AG08395 (cell line): ENCODE data around the gene RCOR1.
"Not testable (repeated sequence)": the region's sequence is repeated elsewhere in the genome, so short reads cannot be mapped to it uniquely, and the experiment has no call there.

Source experiments
- DNase-seq: peaks from one replicate; pipeline ENCODE4 v3.0.0; 2012; ENCODE audit warnings: mixed read lengths, low spot score

The RCOR1 gene

DNA sequence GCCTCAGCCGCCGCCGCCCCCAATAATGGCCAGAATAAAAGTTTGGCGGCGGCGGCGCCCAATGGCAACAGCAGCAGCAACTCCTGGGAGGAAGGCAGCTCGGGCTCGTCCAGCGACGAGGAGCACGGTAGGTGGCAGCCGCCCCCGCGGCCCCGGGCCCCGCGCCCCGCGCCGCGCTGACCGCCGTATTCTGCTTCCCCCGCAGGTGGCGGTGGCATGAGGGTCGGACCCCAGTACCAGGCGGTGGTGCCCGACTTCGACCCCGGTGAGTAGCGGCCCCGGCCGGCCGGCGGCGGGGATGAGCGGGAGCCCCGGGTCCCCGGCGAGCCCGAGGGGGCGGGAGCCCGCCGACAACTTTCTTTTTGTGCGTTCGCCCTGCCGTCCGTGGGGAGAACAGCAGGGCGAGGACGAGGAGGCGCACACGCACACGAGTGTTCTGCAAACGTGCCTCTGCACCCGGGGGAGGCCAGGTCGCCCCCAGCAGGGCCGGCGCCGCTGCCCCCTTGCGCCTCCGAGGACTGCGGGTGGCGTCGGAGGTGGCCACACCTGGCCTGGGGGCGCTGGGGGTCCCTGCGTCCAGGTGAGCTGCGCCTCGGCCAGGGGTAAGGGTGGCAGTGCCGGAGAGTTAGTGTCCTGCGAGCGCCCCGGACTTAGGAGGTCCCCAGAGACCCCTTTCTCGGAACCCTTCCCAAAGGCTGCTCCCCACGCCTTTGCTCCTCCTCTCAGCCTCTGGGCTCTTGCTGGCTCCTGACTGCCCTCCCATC lies 794 bp downstream of the RCOR1 start:
- DNase-seq: peak; percentile 61

DNA sequence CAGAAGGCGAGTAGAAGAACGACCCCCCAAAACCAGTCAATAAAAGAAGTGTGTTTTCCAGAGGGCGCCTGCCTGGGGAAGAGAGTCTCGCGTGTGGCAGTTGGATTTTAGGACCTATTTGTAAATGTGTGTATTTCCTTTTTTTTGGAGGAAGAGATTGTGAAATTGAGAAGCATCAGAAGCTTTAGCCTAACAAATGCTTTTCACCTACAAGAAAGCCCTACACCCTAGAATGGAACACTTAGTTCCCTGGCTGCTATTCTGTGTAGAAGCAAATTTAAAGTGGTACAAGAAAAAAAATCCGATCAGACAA lies 1.3 kb downstream of the RCOR1 start:
- no peak for DNase-seq

DNA sequence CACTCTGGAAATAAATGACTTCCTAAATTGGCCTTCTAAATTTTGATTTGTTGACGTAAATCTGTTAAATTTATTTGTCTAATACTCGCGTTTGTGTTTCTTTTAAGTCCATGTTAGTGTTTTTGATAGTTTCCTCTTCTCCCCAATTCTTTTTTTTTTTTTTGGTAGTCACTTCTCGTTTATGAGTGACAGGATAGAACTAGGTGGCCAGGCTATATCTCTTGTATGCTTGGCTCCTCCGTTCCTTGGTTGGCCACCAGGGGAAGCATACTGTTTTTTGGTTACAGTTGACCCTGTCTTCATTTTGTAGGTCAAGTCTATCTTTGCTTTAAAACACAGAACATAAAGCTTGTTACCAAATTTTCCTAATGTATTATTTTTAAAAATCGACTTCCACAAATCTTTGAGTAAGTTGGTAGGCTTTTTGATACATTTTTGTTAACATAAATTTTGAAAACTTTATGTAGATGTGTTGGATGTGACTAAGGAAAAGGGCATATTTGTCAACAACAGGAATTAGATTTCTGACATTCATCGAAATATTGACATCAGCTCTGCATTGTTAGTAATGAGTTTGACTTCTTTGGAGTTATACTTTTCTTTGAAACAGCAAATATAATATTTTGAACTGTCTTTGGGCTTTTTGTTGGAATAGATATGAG lies 2.2 kb downstream of the RCOR1 start:
- peak; percentile 75 for DNase-seq

DNA sequence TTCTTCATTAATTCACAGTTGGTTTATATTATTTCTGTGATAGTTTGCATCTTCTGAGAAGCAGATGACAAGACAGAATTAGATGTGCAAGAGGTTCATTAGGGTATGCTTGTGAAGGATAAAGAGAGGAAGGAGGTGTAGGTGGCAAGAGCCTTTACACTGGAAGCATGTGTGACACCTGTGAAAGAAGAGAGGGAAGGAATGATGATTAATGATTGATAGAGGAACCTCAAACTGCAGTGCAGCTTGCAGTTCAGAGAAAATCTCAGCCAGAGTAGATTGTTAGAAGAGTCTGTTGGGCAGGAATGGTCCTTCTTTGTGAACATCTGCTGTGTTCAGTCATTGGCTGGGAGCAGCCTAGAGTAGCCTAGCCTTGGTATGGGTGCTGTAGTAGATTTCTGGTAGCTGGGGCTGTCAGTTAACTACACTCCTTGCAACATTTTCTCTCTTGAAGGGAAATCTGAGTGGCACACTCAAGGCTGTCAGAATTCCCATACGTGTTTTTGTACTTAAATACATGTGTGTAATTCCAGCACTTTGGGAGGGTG lies 9.0 kb downstream of the RCOR1 start:
- DNase-seq: no peak

DNA sequence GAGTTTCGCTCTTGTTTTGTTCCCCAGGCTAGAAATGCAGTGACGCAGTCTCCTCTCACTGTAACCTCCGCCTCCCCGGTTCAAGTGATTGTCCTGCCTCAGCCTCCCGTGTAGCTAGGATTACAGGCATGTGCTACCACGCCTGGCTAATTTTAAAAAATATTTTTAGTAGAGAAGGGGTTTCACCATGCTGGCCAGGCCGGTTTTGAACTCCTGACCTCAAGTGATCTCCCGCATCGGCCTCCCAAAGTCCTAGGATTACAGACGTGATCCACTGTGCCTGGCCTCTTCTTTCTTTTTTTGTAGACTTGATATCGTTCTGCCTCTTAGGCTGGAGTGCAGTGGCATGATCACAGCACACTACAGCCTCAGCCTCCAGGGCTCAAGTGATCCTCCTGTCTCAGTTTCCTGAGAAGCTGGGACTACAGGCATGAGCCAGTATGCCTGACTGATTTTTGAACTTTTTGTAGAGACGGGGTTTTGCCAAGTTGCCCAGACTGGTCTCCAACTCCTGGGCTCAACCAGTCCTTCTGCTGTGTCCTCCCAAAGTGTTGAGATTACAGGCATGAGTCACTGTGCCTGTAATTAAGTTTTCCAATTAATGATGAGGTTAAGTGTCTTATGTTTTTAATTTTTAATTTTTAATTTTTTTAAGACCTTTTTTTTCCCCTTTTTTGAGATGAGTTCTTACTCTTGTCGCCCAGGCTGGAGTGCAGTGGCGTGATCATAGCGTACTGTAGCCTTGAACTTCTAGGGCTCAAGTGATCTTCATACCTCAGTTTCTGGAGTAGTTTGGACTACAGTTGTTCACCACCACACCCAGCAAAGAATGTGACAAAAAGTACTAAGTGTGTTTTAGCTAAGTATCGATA lies 10.2 kb downstream of the RCOR1 start:
- no peak for DNase-seq

DNA sequence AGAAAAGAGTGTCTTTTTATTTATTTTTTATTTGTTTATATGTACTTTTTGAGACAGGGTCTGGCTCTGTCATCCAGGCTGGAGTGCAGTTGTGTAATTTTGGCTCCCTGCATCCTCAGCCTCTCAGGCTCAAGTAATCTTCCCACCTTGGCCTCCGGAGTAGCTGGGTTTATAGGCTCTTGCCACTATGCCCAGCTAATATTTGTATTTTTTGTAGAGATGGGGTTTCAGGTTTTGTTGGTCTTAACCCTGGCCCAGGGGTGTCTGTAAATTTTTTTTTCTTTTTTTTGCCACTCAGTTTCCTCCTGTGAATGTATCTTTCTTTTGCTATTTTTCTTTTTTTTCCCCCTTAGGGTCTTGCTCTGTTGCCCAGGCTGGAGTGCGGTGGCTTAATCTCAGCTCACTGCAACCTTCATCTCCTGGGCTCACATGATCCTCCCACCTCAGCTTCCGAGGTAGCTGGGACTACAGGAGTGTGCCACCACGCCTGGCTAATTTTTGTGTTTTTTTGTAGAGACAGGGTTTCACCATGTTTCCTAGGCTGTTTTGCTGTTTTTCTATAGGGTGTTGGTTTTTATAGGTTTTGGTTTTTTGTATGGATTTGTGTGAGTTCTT lies 11.0 kb downstream of the RCOR1 start:
- DNase-seq: no peak

DNA sequence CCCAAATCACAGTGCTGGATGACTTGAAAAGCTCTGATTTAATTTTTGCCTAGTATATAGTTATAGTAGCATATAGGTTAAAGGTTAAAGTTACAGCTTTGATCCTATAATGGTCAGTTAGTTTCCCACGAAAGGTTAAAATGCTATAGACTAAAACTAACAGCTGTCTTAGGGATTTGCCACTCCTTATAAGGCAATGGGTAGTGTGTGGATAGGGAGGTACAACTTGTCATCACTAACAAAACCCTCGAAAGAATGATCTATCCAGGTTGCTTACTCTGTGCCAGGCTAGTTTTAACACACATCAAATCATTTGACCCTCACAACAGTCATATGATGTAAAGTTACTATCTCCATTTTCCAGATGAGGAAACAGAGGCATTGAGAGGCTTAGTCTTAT lies 11.7 kb downstream of the RCOR1 start:
- no peak for DNase-seq

DNA sequence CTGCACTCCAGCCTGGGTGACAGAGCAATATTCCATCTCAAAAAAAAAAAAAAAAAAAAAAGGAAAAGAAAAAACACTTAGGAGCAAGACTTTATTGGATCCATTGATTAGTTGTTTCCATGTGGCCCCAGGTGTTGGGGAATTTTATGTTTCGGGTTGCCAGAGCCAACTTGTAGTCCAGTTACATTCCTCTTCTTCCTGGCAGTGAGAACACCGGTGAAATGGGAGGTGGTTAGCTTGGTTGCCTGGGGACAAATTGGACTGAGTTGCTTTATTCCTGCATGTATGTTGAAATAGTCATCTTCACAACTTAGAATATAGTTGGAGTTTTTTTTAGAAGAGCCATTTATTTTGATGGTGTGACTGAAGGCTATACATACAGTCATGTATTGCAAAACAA lies 12.6 kb downstream of the RCOR1 start:
- DNase-seq: peak; percentile 27

DNA sequence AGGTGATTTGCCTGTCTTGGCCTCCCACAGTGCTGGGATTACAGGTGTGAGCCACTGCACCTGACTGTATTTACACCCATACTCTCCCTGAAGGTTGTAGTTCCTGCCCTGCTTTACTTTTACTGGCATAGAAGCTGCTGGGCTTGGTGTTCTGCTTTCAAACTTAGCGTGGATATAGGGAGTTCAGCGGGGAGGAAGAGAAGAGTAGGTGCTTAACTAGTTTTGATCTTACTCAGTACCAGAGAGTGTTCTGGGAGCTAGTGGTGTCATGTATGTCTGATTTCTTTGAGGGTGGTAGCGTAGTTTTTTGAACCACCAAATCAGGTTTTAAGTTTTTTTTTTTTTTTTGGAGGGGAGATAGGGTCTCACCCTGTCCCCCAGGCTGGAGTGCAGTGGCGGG lies 13.8 kb downstream of the RCOR1 start:
- no peak for DNase-seq

DNA sequence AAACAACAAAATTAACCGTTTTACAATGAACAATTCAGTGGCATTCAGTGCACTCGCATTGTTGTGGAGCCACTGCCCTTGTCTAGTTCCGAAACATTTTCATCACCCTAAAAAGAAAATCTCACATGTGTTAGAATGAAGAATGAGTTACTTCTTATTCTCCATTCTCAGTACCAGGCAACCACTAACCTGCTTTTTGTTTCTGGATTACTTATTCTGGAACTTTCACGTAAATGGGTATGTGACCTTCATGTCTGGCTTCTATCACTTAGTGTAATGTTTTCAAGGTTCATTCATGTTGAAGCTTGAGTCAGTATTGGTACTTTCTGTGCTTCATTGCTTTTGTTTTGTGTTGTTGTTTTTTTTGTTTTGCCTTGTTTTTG lies 15.6 kb downstream of the RCOR1 start:
- DNase-seq: no peak

DNA sequence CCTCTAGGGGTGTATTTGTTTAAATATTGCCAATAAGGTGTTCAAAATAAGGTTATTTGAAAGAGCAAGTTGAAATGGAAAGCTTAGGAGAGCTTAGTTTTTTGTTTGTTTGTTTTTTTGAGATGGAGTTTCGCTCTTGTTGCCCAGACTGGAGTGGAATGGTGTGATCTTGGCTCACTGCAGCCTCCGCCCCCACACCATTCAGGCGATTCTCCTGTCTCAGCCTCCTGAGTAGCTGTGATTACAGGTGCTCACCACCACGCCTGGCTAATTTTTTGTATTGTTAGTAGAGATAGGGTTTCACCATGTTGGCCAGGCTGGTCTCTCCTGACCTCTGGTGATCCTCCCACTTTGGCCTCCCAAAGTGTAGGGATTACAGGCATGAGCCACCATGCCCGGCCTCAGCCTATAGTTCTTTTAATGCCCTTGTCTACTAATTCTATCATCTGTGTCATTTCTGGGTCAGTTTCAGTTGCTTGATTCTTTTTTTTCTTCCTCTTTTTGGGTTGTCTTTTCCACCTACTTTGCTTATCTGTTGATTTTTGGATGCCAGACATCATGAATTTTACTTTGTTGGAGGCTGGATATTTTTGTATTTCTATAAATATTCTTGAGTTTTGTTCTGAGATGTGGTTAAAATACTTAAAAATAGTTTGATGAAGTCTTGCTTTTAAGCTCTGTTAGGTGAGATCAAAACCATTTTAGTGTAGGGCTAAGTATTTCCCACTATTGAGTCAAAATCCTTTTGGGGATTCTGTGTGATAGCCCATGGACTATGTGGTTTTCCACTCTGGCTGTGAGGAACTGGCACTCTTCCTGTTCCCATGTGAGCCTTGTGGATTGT lies 18.7 kb downstream of the RCOR1 start:
- no peak for DNase-seq

DNA sequence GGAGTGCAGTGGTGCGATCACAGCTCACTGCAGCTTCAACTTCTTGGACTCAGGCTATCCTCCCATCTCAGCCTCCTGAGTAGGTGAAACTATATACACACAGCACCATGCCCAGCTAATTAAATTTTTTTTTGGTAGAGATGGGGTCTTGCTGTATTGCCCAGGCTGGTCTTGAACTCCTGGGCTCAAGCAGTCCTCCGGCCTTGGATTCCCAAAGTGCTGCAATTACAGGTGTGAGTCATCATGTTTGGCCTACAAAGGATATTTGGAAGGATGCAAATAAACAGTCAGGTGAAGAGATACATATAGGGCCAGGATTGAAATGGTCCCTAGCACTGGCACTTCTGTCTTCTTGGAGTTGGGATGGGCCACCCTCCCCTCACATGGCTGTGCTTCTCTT lies 23.9 kb downstream of the RCOR1 start:
- DNase-seq: no peak

DNA sequence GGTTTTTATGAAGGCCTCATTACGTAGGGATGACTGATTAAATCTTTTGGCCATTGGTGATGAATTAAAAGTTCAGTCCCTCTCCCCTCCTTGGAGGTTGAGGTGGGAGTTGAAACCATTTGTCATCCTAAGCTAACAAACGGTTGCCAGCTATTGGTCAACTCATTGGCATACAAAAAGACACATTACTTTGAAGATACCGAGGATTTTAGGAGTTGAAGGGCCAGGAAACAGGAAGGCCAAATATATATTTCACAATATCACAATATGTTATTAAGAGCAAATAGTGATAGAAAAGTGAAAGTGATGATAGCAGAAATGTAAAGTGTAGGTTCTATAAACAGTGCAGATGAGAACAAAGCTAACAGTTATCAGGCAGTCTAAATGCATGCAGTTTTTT lies 24.4 kb downstream of the RCOR1 start:
- DNase-seq: no peak

DNA sequence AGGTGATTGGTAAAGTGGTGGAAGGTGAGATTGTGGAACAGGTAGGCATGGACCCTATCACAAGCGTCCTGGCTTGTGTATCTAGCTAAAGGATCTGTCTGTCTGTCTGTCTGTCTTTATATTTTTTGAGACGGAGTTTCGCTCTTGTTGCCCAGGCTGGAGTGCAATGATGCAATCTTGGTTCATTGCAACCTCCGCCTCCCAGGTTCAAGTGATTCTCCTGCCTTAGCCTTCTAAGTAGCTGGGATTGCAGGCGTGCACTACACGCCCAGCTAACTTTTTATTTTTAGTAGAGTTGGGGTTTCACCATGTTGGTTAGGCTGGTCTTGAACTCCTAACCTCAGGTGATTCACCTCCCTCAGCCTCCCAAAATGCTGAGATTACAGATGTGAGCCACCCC lies 26.6 kb downstream of the RCOR1 start:
- not testable (repeated sequence) for DNase-seq

DNA sequence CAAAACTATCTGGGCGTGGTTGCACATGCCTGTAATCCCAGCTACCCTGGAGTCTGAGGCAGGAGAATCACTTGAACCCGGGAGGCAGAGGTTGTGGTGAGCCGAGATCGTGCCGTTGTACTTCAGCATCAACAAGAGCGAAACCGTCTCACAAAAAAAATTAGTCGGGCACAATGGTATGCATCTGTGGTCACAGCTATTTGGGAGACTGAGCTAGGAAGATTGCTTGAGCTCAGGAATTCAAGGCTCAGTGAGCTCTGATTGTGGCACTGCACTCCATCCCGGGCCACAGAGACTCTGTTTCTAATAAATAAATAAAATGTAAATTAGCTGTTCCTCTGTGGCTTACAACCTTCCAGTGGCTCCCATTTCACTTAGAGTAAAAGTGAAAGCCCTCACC lies 28.0 kb downstream of the RCOR1 start:
- no peak for DNase-seq

DNA sequence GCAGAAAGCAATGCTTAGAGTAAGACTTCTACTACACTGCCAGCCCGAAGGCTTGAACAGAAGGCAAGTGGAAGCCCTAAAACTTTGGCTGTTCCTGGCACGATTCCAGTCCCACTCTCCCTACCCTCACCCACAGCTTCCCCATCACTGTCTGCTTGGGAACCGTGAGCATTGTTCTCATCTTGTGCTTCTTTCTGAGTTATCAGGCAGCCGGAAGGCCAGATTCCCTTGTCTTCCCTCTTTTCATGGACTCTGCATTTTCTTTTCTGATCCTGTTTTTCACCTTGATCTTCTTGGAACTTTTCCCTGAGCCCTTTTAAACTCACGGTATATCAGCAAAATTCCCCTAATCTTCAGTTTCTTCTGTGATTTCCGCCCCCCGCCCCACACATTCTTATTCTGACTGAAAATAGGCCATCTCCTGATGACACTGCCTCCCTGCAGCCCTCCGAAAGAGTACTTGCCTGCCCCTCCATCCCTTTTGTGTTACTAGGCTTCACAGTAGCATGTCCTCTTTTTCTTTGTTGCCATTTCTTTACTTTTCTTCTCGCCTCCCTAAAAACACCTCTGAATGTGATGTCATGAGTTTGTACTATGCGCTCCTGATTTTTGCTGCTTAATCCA lies 29.9 kb downstream of the RCOR1 start:
- no peak for DNase-seq

DNA sequence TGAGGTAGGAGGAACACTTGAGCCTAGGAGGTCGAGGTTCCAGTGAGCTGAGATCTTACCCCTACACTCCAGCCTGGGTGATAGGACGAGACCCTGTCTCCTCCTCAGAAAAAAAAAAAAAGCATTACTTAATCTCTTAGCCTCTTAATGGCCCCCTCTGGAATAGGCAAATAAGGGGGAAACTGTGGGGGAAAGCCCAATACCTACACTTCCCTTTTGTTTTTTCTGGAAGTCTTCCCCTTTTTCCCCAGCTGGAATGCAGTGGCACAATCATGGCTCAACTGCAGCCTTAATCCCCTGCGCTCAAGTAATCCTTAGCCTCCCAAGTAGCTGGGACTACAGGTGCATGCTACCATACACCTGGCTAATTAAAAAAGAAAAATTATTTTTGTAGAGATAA lies 32.2 kb downstream of the RCOR1 start:
- DNase-seq: no peak

DNA sequence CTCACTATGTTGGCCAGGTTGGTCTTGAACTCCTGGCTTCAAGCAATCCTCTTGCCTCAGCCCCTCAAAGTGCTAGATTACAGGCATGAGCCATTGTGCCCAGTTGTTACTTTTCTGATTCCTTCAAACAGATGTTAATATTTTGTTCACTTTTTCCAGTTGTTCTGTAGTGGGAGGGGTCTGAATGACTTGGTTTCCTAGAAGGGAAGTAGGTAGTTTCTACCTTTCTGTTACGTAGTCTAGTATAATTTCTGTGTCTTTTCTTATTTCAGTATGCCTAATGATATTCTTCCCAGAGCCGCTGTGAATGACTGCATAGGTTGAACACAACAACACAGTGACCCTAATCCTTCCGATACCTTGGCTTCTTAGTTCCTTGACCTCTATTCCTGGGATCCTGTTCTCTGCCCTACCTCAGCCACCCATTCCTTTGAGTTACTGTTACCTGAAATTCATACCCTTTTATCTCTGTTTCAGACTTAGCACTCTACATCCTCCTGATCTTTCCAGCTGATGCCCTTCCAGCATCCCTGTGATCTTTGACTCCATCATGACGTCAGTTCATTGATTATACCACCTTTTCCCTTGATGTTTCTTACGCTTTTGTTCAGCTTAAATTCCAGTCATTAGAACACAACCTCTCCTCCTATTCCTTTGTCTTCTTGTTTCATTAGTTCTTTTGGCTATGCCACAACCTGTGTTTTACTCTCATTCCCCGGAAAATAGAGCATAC lies 33.3 kb downstream of the RCOR1 start:
- DNase-seq: no peak

DNA sequence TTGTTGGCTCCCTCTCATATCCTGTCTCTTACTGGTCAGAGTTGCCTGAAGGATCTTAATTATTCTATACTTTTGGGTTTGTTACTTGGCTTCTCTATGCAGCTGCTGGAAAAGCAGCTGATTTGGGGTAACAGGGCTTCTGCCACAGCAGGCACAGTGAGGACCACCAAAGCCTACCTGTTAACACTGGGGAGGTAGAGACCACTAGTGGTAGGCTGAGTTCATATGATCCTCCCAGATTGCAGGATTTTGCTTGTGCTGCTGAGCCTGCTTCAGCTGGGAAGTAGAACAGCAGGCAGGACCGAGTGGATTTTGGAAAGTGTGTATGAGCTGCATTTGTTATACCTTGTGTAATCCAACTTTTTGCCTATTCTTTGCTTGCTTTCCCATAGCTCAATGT lies 34.1 kb downstream of the RCOR1 start:
- DNase-seq: no peak

DNA sequence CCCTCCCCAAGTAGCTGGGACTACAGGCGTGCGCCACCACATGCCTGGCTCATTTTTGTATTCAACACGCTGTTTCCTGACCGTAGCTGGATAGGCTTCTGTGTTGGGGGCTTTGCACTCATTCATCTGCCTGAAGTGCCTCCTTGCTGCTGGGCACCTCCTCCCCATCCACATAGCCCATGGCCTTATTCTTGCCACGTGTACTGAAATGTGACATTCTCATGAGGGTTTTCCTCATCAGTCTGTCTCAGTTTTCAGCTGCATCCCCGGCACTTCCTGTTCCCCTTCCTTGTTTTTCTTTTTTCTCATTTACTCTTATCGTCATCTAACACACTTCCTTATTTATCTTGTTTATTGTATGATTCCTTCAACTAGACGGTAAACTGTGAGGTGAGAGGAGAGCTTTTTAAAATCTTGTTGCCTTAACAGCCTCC lies 36.6 kb downstream of the RCOR1 start:
- DNase-seq: no peak
